AG20443 (cell line): ENCODE measurements around the gene UBE2L3.
"Not testable (repeated sequence)": the region's sequence is repeated elsewhere in the genome, so short reads cannot be mapped to it uniquely, and the experiment has no call there.

ENCODE experiments used
- DNase-seq: peaks from one replicate; pipeline ENCODE4 v3.0.0; 2012; ENCODE audit warnings: low spot score, mixed read lengths

Gene UBE2L3

DNA sequence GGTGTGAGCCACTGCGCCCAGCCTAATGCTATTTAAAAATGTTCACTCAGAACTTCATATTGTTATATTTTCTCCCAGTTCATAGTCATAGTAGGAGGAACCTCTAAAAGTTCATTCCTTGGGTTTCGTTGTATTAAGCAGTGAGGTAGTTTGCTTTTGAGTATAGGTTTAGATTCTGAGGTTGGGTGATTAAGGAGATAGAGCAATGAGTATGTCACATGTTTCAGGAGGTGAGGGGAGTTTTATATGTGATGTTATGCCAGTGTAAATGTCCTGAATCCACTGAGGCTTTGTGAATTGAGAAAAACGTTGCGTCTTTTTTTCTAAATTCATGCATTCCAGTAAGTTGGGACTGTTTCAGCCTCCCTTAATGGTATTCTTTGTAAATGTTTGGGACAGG is 4.2 kb downstream of the UBE2L3 start:
- no peak for DNase-seq

DNA sequence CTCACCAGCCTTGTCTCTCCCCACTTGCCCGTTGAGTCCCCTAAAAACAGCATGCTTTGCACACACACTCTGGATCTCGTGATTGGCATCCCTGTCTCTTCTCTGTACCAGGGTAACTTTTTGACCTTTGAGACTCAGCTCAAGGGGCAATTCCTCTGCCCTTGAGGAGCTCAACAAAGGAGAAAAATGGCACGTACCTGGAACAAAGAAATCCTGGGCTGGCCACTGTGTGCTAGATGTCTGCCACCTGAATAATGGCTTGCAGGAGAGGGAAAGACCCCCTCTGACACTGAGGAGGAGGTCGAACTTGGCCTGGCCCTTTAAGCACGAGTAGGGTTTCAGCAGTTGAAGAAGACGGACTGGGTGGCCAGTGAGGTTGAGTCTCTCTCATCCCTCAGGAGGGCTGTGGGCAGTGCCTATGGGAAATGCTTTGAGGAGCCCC is 5.8 kb downstream of the UBE2L3 start:
- no peak for DNase-seq

DNA sequence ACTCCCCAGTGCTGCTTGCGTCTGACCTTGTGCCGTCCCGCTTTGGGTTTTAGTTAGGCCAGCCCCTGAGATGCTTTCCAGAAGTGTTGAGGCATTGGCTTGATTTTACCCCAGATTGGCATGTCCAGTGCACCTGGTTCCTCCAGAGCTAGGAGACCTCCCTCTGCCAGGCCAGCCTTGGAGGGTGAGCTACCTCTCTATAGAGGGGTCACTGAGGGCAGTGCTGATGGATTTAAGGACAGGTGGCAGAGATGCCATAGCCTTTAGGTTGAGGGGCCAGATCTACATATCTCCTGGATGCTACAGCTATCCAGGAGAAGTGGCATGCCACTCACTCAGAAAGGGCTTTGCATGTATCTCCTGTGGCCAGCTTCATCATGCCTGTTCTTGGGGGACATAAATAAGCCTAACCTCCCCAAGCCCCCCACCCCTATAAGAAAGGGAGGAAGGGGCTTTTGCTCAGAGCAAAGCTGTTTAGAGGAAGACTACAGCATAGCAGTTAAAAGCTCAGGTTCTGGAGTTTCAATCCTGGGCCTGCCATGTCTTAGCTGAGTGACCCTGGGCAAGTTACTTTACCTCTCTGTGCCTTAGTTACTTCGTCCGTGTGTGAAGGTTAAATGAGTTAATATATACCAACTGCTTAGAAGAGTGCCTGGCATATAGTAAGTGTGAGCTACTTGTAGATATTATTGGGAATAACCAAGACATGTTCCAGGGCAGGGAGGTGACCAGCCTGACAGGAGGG is 6.4 kb downstream of the UBE2L3 start:
- no peak for DNase-seq

DNA sequence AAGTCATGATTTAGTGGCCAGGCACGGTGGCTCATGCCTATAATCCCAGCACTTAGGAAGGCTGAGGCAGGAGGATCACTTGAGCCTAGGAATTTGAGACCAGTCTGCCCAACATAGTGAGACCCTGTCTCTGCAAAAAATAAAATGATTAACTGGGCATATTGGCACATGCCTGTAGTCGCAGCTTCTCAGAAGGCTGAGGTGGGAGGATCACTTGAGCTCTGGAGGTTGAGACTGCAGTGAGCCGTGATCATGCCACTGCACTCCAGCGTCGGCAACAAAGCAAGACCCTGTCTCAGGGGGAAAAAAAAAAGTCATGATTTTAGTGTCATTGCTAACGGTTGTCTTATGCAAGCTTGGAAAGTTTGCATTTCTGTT is 11.9 kb downstream of the UBE2L3 start:
- no peak for DNase-seq

DNA sequence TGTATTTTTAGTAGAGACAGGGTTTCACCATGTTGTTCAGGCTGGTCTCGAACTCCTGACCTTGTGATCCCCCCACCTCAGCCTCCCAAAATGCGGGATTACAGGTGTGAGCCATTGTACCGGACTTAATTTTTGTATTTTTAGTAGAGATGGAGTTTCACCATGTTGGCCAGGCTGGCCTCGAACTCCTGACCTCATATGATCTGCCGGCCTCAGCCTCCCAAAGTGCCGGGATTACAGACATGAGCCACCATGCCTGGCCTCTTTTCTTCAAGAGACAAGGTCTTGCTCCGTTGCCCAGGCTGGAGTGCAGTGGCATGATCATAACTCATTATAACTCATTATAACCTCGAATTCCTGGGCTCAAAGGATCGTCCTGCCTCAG is 13.1 kb downstream of the UBE2L3 start:
- not testable (repeated sequence) for DNase-seq

DNA sequence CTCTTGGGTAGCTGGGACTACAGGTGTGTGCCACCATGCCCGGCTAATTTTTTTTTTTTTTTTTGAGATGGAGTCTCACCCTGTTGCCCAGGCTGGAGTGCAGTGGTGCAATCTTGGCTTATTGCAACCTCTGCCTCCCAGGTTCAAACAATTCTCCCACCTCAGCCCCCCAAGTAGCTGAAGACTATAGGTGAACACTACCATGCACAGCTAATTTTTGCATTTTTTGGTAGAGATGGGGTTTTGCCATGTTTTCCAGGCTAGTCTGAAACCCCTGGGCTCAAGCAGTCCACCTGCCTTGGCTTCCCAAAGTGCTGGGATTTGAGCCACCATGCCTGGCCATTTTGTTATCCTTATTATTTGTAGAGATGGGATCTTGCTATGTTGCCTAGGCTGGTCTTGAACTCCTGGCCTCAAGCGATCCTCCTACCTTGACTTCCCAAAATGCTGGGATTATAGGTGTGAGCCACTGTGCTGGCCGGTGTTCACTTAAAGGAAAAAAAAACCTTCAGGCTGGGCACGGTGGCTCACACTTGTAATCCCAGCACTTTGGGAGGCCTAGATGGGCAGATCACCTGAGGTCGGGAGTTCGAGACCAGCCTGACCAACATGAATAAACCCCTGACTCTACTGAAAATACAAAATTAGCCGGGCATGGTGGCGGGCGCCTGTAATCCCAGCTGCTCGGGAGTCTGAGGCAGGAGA is 13.6 kb downstream of the UBE2L3 start:
- not testable (repeated sequence) for DNase-seq

DNA sequence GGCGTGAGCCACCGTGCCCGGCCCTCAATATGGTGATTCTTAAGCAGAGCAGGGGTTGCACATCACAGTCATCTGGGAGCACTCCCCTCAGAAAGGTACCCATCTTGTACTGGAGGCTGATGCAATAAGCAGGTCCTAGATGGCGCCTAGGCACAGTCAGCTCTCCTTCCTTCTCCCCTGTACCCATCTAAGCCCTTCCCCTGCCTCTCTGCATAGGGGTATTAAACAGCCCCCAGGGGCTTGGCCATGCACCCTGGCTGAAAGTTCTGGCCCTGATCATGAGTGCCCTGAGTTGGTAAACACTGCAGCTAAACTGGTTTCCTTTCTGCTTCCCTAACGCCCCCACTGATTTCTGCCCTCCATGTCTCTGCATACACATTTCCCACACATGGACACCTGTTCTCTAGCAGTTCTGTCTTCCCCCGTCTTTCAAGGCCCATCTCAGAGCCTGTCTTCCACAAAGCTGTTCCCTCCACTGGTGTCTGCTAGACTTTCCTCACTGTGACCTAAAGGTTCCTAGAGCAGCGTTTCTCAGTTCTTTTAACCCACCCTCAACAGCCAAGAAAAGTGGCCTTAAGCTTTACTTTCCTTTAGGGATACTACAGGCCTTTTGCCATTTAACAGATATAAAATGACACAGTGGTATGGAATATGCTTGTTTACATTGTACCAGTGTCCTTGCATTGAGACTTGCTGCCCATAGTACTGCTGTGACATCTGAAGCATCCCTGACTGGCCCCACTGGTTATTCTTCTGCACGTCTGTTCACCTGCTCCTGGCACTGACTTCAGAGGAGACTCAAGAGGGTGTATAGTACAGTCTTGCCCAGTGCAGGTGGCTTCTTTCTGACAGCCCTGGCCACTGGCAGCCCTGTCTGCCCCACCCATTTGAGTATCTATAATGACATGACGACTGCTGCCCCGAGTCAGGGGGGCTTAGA is 15.6 kb downstream of the UBE2L3 start:
- no peak for DNase-seq

DNA sequence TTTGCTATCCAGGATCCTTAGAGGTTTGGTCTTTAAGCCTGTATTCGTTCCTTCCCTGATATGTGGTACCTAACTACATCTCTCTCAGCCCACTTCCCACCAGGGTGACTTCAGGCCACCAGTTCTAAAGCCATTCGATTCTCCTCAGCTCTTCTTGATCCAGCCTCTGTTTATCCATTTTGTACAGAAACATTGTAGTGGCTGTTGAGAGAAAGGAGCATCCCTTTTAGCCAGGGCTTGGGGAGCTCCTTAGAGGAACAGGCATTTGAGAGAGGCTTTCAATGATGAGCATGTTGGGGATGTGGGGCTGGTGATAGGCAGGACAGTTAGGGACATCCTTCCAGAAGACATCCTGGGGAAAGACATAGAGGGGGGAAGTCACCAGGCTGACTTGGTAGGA is 17.9 kb downstream of the UBE2L3 start:
- no peak for DNase-seq

DNA sequence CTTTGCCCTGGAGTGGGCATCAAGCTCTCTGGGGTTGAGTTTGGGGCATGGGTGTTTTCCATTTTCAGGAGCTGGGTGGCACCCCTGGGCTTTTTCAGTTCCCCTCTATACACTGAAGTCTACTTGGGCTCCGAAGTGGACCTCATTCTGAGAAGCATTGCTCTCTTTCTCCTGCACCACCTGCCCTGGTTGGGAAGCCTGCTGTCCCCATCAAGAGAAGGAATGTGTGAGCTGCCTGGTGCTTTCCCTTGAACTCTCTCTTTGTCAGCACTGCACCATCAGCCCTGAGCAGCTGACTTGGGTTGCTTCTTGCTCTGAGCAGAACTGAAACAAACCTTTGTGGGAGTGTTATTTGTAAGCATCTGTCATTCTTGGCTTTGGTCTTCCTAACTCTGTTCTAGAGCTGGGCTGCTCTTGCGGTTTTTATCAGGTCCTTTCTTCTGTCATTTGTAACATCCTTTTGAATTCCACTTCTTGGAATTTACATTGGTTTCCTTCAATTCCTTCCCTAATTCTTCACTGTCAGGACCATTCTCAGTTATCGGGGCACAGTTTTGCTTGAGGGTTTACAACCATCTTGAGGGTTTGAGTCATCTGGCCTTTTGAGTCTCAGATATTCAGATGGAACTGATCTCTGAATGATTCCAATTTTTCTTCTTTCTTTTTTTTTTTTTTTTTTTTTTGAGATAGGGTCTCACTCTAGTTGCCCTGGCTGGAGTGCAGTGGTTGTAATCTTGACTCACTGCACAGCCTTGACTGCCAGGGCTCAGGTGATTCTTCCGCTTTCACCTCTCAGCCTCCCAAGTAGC is 20.5 kb downstream of the UBE2L3 start:
- peak; percentile 32 for DNase-seq

DNA sequence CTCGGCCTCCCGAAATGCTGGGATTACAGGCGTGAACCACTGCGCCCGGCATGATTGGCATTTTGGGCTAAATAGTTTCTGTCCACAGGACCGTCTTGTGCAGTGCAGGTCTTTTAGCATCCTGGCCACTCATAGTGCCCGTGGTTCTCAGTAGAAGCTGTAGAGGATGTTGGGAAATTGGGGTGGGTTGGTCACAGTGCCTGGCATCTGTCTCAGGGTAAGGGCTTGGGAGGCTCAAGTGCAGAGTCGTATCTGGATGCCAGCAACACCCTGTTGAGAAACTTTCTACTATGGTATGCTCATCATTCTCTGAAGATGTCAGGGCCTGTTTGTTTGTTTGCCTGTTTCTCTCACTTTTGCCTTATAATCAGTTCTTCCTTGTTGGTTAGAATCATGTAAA is 21.9 kb downstream of the UBE2L3 start:
- DNase-seq, result no peak

DNA sequence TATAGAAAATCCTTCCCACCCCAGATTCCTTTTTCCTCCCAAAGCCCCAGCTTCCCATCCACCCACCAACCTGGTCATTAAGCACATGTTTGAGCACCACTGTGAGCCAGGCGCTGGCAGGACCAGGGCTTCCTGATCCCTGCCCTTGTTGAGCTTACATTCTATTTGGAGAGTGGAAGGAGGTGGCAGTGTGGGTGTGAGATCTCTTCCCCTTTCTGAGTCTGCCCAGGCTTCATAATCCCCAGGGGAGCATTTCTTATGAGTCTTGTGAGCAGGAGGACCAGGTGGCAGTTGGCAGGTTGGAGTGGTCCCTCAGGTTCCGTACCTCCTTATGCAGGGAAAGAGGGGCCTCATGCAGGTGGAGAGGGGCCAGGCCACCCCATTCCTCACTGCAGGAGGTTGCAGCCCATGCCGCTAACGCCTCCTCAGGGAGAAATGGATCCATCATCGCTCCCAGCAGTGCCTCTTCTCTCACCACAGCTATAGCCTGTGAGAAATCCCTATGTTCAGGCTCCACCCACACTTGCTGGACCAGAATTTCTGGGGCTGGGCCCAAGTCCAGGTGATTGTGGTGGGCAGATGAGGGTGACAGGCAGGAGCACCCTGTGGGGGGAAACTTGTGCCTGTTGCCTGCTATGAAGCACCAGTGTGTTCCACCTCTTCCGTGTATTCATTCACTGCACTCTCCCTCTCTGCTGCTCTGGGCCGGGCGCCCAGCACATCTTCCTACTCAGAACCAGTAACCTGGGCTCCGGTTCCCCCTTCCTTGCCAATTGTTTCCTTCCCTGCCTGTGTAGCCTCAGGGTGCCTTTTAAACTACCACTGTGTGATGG is 23.5 kb downstream of the UBE2L3 start:
- no peak for DNase-seq

DNA sequence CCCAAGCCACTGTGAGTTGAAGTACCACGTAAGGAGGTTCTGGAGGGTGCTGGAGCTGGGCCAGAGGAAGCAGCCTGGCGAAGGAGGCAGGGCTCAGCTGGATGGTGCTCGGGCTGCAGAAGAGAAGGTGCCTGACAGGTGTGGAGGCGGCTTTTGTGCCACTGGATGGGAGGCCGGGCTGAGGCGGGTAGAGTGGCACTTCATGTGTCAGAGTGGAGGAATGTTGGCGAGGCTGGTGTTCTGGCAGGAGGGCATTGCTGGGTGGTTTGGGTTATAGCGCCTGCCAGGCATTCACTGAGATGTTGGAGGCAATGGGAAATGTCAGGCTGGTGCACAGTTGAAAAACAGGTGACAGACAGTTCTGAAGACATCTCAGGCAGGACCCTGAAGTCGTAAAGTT is 24.2 kb downstream of the UBE2L3 start:
- no peak for DNase-seq

DNA sequence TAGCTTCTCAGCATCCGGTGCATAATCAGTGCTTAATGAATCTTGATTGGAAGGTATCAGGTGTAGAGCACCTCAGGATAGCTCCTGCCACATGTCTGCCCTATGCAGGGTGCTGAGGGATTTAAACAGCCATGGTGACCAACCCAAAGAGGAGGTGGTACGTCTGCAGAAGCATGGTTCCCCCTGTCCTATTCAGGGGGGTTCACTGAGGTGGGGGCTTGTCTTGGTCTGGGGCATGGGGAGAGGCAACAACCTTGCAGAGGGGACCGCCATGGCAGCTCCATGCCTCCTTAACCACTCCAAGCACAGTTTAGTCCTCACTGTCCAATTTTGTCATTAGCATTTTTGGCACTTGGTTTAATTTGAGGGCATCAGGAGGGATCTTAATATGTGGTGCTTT is 24.9 kb downstream of the UBE2L3 start:
- DNase-seq, result no peak

DNA sequence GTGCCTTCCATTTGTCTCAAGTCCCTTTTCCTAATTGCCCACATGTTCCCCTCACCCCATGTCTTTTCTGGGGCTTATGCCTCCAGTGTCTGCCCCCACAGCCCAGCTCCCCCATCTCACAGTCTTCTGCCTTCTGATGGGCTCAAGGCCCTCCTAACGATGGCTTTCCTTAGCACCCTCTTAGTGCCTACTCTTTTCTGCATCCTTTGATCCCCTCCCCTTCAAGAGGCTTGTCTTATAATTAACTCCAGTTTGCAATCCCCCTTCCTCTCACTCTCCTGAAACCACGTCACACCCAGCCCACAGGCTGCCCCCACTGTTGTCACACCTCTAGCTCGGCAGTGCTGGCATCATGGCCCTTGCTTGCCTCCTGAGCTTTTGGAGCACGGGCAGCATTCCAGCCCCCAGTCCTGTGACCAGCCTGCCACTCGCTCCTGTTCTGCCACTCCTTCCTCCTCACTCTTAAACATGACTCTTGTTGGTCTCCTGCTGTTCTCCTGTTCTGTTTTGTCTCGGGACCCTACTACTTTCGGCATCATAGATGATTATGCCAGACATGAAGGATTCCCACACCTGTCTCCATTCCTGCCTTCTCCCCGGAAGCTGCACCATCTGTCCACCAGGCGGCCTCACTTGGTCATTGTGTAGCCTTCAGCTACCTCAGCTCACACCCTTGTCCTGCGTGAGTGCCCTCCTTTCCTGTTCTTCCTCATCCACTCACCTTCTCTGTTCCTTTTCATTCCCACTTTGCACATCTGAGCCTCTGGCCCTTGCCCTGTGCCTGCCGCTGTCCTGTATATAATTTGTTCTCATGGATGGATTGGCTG is 26.1 kb downstream of the UBE2L3 start:
- DNase-seq, result no peak

DNA sequence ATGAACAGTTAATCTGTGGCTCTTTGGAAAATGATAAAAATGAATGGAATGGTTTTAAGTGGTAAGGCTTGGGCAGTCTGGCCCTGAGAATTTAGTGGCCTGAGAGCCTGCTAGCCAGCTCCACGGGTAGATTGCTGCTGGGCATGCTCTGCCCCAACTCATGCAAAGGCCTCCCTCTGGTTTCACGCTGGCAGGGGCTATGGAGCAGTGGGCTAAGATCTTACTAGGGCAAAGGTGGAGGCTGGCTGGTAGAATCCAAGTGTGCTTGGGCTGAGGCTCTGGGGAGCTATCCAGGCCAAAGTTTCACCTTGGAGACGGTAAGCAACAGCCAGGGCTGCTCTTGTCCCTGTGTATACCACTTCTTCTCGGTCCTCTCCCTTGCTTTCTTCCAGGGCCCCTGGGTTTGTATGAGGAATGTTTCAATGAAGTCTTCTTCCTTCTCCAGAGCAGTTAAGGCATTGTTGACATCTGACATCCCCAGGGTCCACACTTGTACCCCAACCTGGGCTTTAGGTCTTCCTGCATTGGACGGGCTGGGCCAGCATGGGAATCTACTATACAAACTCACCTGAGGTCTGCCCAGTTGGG is 27.4 kb downstream of the UBE2L3 start:
- no peak for DNase-seq

DNA sequence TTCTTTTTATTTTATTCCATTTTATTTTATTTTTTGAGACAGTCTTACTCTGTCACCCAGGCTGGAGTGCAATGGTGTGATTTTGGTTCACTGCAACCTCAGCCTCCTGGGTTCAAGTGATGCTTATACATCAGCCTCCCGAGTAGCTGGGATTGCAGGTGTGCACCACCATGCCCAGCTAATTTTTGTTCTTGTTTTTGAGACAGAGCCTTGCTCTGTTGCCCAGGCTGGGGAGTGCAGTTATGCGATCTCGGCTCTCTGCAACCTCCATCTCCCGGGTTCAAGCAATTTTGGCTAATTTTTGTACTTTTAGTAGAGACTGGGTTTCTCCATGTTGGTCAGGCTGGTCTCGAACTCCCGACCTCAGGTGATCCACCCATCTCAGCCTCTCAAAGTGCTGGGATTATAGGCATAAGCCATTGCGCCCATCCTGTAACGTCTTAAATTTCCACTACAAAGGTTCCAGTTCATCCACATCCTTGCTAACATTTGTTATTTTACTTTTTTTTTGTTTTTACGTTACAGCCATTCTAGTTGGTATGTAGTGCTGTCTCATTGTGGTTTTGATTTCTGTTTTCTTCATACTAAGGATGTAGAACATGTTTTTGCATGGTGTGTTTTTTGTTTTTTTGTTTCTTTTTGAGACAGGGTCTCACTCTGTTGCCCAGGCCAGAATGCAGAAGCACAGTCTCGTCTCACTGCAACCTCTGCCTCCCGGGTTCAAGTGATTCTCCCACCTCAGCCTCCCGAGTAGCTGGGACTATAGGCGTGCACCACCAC is 29.0 kb downstream of the UBE2L3 start:
- DNase-seq, result not testable (repeated sequence)

DNA sequence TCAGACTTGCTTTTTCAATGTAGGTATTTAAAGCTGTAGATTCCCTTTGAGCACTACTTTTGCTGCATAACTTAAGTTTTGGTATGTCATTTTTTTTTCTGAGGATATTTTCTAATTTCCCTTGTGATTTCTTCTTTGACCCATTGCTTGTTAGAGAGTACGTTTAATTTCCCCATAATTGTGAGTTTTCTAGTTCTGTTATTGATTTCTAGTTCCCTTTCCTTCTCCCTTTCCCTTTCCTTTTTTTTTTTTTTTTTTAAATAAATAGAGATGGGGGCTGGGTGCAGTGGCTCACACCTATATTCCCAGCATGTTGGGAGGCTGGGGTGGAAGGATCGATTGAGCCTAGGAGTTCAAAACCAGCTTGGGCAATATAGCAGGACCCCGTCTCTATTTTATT is 30.8 kb downstream of the UBE2L3 start:
- DNase-seq, result no peak

DNA sequence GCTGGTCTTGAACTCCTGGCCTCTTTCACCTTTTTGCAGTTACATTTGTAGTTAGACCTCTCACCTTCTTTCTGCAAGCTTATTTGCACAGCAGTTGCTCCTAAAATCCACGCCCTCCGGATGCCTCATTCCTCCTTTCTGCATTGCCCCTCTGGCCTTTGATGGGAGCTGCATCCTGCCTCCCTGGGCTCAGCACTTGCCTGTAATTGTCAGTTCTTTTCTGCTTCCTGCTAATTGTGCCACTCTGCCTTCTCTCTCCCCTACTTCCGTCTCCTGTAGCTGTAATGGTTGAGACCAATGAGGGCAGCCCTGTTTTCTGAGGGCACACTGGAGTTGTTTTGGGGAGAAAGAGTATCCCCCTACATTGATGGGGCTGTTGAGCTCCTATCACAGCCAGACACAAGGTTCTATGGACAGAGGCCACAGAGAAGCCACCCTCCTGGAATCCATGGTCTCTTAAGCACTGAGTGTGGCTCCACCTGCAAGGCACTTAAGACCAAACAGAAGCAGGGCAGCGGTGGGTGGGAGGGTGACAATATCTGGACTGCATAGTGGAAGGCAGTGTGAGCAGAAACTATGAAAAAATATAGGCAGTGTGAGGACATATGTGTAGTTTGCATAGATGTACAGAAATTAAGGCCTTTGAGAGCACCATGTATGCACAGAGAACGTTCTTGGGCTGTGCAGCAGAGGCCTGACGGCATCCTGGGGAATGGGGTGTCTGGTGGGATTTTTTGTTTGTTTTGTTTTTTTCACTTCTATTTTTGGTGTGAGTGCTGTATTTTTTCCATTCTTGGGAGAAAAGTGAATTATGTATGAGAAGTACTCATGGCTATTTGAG is 31.8 kb downstream of the UBE2L3 start:
- no peak for DNase-seq
